Right cardiac atrium (tissue), 5 donors: ENCODE data around the gene GLP1R. TPM values are rescaled to one million over a fixed set of nuclear protein-coding genes. Genes with fewer than 3 reads are reported as not detected.

Source experiments
- ATAC-seq, 2 donors: fragments of 200-7000 bp; cut with Tn5 transposase; one replicate each; pipeline versions ENCODE4 v1.8.0 to v1.9.1; 2020; ENCODE audit warnings: moderate library complexity in 2 of 2, mild to moderate bottlenecking in 1 of 2
- DNase-seq, 3 donors: peaks; one replicate each; pipeline ENCODE4 v3.0.0-alpha.2; 2020
- H3K27ac ChIP-seq: one replicate; pipeline ENCODE4 v1.5.1; 2013; ENCODE audit warnings: mild to moderate bottlenecking, low read length, control low read depth, moderate library complexity
- H3K27me3 ChIP-seq: one replicate; pipeline ENCODE4 v1.6.1; 2013; ENCODE audit not compliant: control insufficient read depth, insufficient read depth
- H3K4me1 ChIP-seq: one replicate; pipeline ENCODE4 v1.6.1; 2013; ENCODE audit warnings: low read length; ENCODE audit not compliant: control insufficient read depth, insufficient read depth
- H3K4me3 ChIP-seq: one replicate; pipeline ENCODE4 v1.5.1; 2013; ENCODE audit warnings: low read length, control low read depth
- H3K9me3 ChIP-seq: one replicate; pipeline ENCODE4 v1.6.1; 2013; ENCODE audit warnings: low read length; ENCODE audit not compliant: control insufficient read depth
- WGBS: extraction: QIAGEN DNeasy Blood & Tissue Kit; methylation state at CpG from one replicate; pipeline ENCODE4 v1.1.7; 2013; 5-methylcytosine and 5-hydroxymethylcytosine counted together
- intact Hi-C, 4 donors: fragments of 100-400 bp; cut with DNase I; formaldehyde crosslinking; loops; one replicate each; pipeline versions ENCODE4 v1.11.0 to v1.14.0; 2022 to 2023
- polyA plus RNA-seq: library from polyadenylated mRNA; stranded (reverse); fragments of 200-250 nt; gene quantifications from one replicate; pipeline ENCODE4 v1.2.3, GENCODE V29; 2013
- total RNA-seq, 4 donors: library from RNA; stranded (reverse); fragmentation: NEBNext Ultra II Directional; extraction: Animal tissue kit (Norgen Biotek cat#: 25700); gene quantifications; one replicate each; pipeline ENCODE4 v1.2.1, GENCODE V29; 2021
- donor health status: healthy with polysubstance abuse.
- donor health status: DM: no; HTN: yes; CAD: no.
- donor health status: DM: no; HTN: no; CAD: no.
- donor health status: DM: no; HTN: yes; CAD: no; lungs with severe emphysema.
- donor health status: DM: yes; HTN: yes; CAD: no.

The GLP1R gene
- total and polyA plus RNA-seq, 5 donors: 3.1 to 9.4 (median 3.5) TPM

- Histone ChIP-seq H3K4me1 (peaks cover 2% of the 10 kb centered on the region), H3K27me3 (no peaks in the 10 kb centered on the region), H3K27ac (no peak overlapping the region), H3K9me3 (no peaks in the 10 kb centered on the region), H3K4me3 (no peak overlapping the region)
- DNase-seq: no peak
- intact Hi-C loops: no loop called here
- ATAC-seq: no peak
- 80% methylated on average over 7 of the region's 7 CpGs for WGBS
These were observed 19.8 kb downstream of the GLP1R start for GRCh38 chr6:39068391-39068790.

DNA sequence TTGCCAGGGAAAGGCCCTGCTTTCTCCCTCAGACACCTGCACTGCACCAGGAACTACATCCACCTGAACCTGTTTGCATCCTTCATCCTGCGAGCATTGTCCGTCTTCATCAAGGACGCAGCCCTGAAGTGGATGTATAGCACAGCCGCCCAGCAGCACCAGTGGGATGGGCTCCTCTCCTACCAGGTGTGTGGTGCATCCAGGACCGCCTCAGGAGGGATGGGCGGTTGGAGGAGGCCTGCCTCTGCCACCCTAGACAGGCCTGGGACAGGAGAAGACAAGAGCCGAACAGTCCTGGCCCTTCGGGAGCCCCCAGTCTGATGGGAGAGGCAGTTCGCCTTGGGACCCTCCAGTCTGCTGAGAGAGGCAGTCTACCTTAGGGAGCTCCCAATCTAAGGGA lies 24.2 kb downstream of the GLP1R start:
- Histone ChIP-seq H3K27ac (no peak overlapping the region), H3K9me3 (no peaks in the 10 kb centered on the region), H3K27me3 (no peaks in the 10 kb centered on the region), H3K4me3 (no peak overlapping the region), H3K4me1 (no peaks in the 10 kb centered on the region)
- DNase-seq (peak in 1 of 3 donors; percentile 18), ATAC-seq (no peak)
- WGBS: 94% methylated on average over 9 of the region's 9 CpGs
- intact Hi-C loops: no loop called here

- no peaks in the 10 kb centered on the region for H3K9me3 ChIP-seq
- H3K27ac ChIP-seq: no peak overlapping the region
- WGBS: 83% methylated on average over 17 of the region's 17 CpGs
- intact Hi-C loops: no loop called here
- H3K4me1 ChIP-seq: no peaks in the 10 kb centered on the region
- H3K4me3 ChIP-seq: no peak overlapping the region
- DNase-seq: peak in 1 of 3 donors; percentile 45
- H3K27me3 ChIP-seq: no peaks in the 10 kb centered on the region
- ATAC-seq: no peak
These were observed 25.1 kb downstream of the GLP1R start for GRCh38 chr6:39073471-39074355.

- Histone ChIP-seq H3K4me3 (no peak overlapping the region), H3K9me3 (no peaks in the 10 kb centered on the region), H3K27ac (no peak overlapping the region), H3K27me3 (no peaks in the 10 kb centered on the region), H3K4me1 (no peaks in the 10 kb centered on the region)
- no peak for ATAC-seq
- intact Hi-C loops: no loop called here
- 82% methylated on average over 9 of the region's 9 CpGs for WGBS
- DNase-seq: peak in 1 of 3 donors; percentile 22
These were observed 25.9 kb downstream of the GLP1R start for GRCh38 chr6:39074486-39074885.

DNA sequence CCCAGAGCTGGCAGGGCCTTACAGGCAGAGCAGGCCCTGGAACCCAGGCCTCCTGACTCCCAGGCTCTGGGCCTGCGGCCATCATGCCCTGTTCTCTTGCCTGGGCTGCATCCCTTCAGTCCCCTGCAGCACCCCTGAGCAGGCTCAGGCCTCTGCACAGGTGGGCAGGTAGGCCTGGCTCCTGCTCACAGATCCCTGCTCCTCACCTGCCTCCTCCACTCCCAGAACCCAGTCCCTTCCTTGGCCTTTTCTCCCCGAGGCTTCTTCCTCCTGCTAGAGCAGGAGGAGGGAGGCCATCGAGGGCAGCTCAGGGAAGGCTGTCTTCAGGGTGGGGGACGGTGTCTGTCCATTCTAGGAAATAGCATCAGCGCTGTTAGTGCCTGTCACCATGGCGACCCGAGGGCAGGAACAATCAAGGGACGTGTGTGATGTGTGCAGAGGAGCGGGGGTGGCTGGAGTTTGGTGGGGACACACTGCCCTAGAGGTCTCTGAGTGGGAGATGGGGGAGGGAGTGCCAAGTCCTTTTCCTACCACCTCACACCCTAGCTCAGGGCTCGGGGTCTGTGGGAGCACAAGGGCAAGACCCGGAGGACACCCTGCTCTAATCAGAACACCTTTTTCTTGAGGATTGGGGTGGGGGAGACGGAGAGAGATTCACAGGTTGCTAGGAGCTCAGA lies 26.6 kb downstream of the GLP1R start:
- intact Hi-C loops: no loop called here
- no peaks in the 10 kb centered on the region for H3K9me3 ChIP-seq
- peak in 1 of 3 donors; percentile 29 for DNase-seq
- WGBS: 63% methylated on average over 12 of the region's 12 CpGs
- no peak overlapping the region for H3K4me3 ChIP-seq
- no peak for ATAC-seq
- no peak overlapping the region for H3K27ac ChIP-seq
- H3K27me3 ChIP-seq: no peaks in the 10 kb centered on the region
- H3K4me1 ChIP-seq: no peaks in the 10 kb centered on the region

DNA sequence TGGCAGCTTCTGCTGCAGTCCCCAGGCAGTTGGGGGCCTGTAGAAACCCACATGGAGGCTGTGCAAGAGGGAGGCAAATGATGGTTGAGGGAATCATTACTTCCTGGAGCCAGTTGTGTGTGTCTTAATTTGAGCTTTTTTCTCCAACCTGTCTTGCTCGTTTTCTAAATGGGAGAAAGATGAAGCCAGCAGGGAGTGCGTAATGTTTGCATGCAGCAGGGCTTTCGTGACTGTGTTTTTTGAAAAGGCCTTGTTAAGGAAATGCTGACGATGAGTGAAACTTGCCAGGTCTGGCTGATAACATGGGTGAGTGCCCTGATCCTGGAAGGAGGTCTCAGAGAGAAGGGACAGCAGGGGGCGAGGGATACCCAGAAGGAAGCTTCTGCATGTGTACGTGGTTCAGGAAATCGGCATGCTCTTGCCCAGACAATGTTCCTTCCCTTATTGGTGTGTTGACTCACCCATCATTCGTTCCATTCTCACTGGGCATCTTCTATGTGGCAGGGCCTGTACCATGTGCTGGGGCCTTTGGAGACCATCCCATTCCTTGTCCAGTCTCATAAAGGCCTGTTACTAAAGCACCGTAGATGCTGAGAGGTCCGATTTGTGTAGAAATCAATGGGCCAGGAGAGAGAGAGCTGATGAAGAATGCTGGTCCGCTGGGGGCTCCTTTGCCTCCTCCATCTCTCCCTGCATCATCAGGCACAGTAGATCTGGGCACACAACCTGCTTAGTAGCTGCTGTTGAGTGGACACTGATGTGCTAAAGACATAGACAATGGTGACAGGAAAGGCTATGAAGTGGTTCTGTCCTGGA lies 27.4 kb downstream of the GLP1R start:
- DNase-seq (no peak), ATAC-seq (no peak)
- WGBS: 75% methylated on average over 11 of the region's 11 CpGs
- no peak overlapping the region for H3K27ac ChIP-seq
- H3K27me3 ChIP-seq: no peaks in the 10 kb centered on the region
- no peak overlapping the region for H3K4me3 ChIP-seq
- H3K4me1 ChIP-seq: no peaks in the 10 kb centered on the region
- no peaks in the 10 kb centered on the region for H3K9me3 ChIP-seq
- intact Hi-C loops: no loop called here

DNA sequence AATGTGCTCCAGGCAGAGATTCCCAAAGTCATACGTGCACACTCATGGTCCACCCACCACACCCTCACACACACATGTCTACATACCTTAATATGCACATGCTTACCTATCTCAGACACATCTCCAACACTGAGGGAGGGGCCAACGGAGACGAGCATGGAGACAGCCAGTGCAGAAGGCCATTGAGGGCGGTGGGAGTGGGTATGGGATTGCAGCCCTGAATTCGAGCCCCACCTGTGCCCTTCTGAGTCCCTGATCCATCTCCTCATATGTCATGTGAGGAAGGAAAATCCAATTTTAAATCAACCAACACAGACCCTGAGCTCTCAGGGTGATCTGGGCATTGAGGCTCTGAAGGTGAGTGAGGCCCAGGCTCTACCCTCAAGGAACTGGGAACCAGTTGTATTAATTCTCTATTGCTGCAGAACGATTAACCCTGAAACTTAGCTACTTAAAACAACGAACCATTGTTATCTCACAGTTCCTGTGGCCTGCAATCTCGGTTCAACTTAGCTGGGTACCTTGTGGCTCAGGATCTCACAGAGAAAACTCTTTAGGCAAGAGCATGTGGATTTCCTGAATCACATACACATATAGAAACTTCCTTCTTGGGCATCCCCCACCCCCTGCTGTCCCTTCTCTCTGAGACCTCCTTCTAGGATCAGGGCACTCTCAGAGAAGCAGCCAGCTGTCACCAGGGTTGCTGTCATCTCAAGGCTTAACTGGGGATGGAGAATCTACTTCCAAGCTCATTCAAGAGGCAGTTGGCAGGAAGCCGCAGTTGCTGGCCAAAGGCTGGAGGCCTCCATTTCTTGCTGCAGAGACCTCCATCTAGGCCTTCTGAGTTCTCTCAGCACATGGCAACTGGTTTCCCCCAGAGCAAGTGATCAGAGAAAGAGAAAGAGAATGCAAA lies 28.3 kb downstream of the GLP1R start:
- Histone ChIP-seq H3K9me3 (no peaks in the 10 kb centered on the region), H3K27ac (no peak overlapping the region), H3K4me1 (no peaks in the 10 kb centered on the region), H3K4me3 (no peak overlapping the region), H3K27me3 (no peaks in the 10 kb centered on the region)
- 76% methylated on average over 9 of the region's 9 CpGs for whole genome bisulfite sequencing
- ATAC-seq (no peak), DNase-seq (no peak)
- intact Hi-C loops: no loop called here

DNA sequence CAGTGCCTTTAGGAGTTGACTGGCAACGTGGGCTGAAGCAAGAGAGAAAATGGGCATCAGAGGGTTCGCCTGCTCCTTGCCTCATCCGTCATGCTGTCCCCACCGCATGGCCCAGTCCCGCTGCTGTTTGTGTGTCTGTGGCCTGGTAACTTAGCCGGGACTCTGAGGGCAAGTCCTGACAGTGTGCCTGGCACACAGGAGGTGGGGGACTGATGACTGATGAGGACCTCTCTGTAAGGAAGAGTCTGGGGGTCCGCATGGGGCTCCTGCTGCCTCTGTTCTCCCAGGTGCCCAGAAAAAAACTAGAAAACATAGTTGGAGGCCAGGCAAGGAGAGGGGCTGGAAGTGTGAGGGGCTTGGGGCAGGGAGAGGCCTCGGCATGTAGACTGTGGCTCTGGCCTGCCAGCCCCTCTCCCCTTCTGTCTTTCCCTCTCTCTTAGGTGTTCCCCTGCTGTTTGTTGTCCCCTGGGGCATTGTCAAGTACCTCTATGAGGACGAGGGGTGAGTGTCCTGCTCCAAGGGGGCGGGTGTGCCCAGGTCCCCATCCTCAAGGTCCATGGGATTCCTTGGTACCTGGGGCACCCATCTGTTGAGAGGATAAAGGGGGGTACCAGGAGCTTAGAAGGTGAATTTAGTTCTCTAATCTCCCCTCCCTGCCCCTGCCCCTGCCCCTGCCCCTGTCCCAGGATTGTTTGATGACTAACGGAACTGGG lies 29.5 kb downstream of the GLP1R start:
- no peak overlapping the region for H3K4me3 ChIP-seq
- H3K4me1 ChIP-seq: no peaks in the 10 kb centered on the region
- 88% methylated on average over 11 of the region's 11 CpGs for WGBS
- H3K27me3 ChIP-seq: no peaks in the 10 kb centered on the region
- DNase-seq (peak in 1 of 3 donors; percentile 46), ATAC-seq (no peak)
- H3K27ac ChIP-seq: no peak overlapping the region
- intact Hi-C loops: no loop called here
- H3K9me3 ChIP-seq: no peaks in the 10 kb centered on the region

- H3K27ac ChIP-seq: no peak overlapping the region
- H3K4me3 ChIP-seq: no peak overlapping the region
- no peaks in the 10 kb centered on the region for H3K4me1 ChIP-seq
- ATAC-seq (no peak), DNase-seq (no peak)
- WGBS: 84% methylated on average over 3 of the region's 3 CpGs
- intact Hi-C loops: no loop called here
- H3K9me3 ChIP-seq: no peaks in the 10 kb centered on the region
- no peaks in the 10 kb centered on the region for H3K27me3 ChIP-seq
These were observed 30.1 kb downstream of the GLP1R start for GRCh38 chr6:39078695-39079094.
